ENCODE results near the gene ADAMTS5. TPM values are rescaled to one million over a fixed set of nuclear protein-coding genes. Genes with fewer than 3 reads are reported as not detected.

ADAMTS5 gene
- total and polyA plus RNA-seq, 7 donors = 0.46 to 20.3 (median 6.0) TPM

GRCh38 chr21:26973226-26973625, 6.3 kb upstream of the ADAMTS5 start:
- Histone ChIP-seq H3K4me1 (no peaks in the 10 kb centered on the region), H3K27me3 (no peaks in the 10 kb centered on the region), H3K27ac (no peak overlapping the region), H3K36me3 (no peaks in the 10 kb centered on the region), H3K4me3 (no peak overlapping the region), H3K9me3 (no peaks in the 10 kb centered on the region)
- WGBS, 2 donors = 58 to 67% methylated on average over 2 of the region's 2 CpGs
- DNase-seq = no peak
- TF ChIP-seq POLR2A (IDR thresholded peaks at IDR 0.05) (no peak), CTCF (IDR thresholded peaks at IDR 0.05) (no peak), POLR2AphosphoS5 (IDR thresholded peaks at IDR 0.05) (no peak), EP300 (IDR thresholded peaks at IDR 0.05) (no peak)
- intact Hi-C loops (cut with DNase I) = no loop called here

GRCh38 chr21:26972192-26972591, 5.3 kb upstream of the ADAMTS5 start:
- TF ChIP-seq POLR2A (IDR thresholded peaks at IDR 0.05) = no peak
- no peak for TF ChIP-seq CTCF (IDR thresholded peaks at IDR 0.05)
- no peak for TF ChIP-seq EP300 (IDR thresholded peaks at IDR 0.05)
- TF ChIP-seq POLR2AphosphoS5 (IDR thresholded peaks at IDR 0.05) = no peak
- WGBS, 2 donors = 38 to 40% methylated on average over 2 of the region's 2 CpGs
- Histone ChIP-seq H3K4me1 (peaks cover 0 to 7% (median 4%) of the 10 kb centered on the region in 4 donors), H3K4me3 (no peak overlapping the region), H3K27me3 (no peaks in the 10 kb centered on the region), H3K27ac (no peak overlapping the region), H3K36me3 (no peaks in the 10 kb centered on the region), H3K9me3 (no peaks in the 10 kb centered on the region)
- DNase-seq = no peak
- intact Hi-C loops (cut with DNase I) = no loop called here

GRCh38 chr21:26969971-26970725, 3.3 kb upstream of the ADAMTS5 start:
- WGBS, 2 donors = 74 to 80% methylated on average over 6 of the region's 6 CpGs
- H3K36me3 ChIP-seq = no peaks in the 10 kb centered on the region
- no peak for DNase-seq
- no peaks in the 10 kb centered on the region for H3K9me3 ChIP-seq
- intact Hi-C loops (cut with DNase I) = loop anchor here (5.0 kb wide), 1 partner anchor 732 kb away; no protein-coding TSS in a partner anchor
- H3K27me3 ChIP-seq = peaks cover 7 to 19% (median 14%) of the 10 kb centered on the region in 3 donors
- H3K27ac ChIP-seq = no peak overlapping the region
- TF ChIP-seq POLR2AphosphoS5 (IDR thresholded peaks at IDR 0.05) (no peak), POLR2A (IDR thresholded peaks at IDR 0.05) (no peak), CTCF (IDR thresholded peaks at IDR 0.05) (no peak), EP300 (IDR thresholded peaks at IDR 0.05) (no peak)
- H3K4me3 ChIP-seq = no peak overlapping the region
- peaks cover 0 to 26% (median 22%) of the 10 kb centered on the region in 4 donors for H3K4me1 ChIP-seq

- H3K36me3 ChIP-seq = no peaks in the 10 kb centered on the region
- TF ChIP-seq POLR2AphosphoS5 (IDR thresholded peaks at IDR 0.05) (no peak), CTCF (IDR thresholded peaks at IDR 0.05) (no peak), POLR2A (IDR thresholded peaks at IDR 0.05) (no peak), EP300 (IDR thresholded peaks at IDR 0.05) (no peak)
- peak overlapping the region; percentile 43 to 61 (median 58) for H3K4me3 ChIP-seq
- DNase-seq = no peak
- peak overlapping the region; percentile 70 to 83 (median 75) for H3K27ac ChIP-seq
- WGBS, 2 donors = 2% methylated on average over 24 of the region's 24 CpGs
- H3K27me3 ChIP-seq = peaks cover 7 to 22% (median 14%) of the 10 kb centered on the region in 3 donors
- peaks cover 0 to 33% (median 23%) of the 10 kb centered on the region in 4 donors for H3K4me1 ChIP-seq
- no peaks in the 10 kb centered on the region for H3K9me3 ChIP-seq
- intact Hi-C loops (cut with DNase I) = loop anchor here (5.0 kb wide), 1 partner anchor 736 kb away; no protein-coding TSS in a partner anchor
Observed at GRCh38 chr21:26966649-26967061, 233 bp downstream of the ADAMTS5 start.
